GM12874 (cell line): Measurements from ENCODE around the gene SIRT5.

Experiments used
- TF ChIP-seq, protein P1 (sequence below): IDR thresholded peaks from 2 replicates; pipeline ENCODE4 v1.5.1; 2011; ENCODE audit warnings: low read depth, mild to moderate bottlenecking, control low read depth, low read length, moderate library complexity; ENCODE audit not compliant: insufficient read depth

The SIRT5 gene

DNA sequence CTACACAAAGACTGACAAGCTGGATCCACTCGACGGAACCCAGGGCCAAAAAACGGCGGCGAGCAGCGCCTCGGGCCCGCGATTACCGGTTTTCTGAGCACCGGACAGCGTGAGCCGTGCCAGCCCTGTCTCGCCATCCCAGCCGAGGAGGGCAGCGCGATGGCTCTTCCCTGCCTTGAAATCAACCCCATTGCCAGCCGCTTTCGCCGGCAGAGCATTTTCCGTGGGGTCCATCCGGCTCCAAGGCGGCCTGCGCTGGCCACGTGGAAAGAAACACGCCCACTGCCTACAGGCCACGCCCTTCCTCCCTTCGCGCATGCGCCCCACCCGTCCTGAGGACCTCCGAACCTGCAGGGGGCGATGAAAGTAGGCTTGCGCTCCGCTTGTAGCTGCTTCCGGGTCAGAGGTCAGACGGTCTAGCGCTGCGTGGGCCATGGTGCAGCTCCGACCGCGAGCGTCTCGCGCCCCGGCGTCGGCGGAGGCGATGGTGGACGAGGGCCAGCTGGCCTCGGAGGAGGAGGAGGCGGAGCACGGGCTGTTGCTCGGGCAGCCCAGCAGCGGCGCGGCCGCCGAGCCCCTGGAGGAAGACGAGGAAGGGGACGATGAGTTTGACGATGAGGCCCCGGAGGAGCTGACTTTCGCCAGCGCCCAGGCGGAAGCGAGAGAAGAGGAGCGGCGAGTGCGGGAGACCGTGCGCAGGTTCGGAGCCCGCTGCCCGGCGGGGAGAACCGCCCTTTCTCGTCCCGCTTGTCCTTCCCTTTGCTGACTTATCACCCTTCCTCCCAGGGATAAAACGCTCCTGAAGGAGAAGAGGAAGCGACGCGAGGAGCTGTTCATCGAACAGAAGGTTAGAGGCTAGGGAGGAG is 40.8 kb downstream of the SIRT5 start, which contains the start of gene NOL7:
NOL7 (plus strand) TSS at position 410 of the 866 bp plus-strand sequence; CDS start at position 434, 24 bp downstream.
- TF ChIP-seq, protein P1, sequence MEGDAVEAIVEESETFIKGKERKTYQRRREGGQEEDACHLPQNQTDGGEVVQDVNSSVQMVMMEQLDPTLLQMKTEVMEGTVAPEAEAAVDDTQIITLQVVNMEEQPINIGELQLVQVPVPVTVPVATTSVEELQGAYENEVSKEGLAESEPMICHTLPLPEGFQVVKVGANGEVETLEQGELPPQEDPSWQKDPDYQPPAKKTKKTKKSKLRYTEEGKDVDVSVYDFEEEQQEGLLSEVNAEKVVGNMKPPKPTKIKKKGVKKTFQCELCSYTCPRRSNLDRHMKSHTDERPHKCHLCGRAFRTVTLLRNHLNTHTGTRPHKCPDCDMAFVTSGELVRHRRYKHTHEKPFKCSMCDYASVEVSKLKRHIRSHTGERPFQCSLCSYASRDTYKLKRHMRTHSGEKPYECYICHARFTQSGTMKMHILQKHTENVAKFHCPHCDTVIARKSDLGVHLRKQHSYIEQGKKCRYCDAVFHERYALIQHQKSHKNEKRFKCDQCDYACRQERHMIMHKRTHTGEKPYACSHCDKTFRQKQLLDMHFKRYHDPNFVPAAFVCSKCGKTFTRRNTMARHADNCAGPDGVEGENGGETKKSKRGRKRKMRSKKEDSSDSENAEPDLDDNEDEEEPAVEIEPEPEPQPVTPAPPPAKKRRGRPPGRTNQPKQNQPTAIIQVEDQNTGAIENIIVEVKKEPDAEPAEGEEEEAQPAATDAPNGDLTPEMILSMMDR = peak; percentile 97

DNA sequence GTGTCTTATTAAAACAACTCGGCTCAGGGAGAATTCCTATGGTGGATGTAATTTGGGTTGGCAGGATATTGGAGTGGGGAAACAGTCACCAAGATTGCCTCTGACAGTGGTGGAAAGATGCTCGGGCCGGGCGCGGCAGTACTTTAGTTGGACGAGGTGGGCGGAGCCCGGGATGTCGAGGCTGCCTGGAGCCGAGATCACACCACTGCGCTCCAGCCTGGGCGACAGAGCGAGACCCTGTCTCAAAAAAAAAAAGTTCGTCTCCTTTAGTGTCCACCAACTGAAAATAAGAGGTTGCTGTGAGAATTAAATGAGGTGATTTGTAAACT is 41.4 kb downstream of the SIRT5 start:
- TF ChIP-seq, protein P1 = no peak

GRCh38 chr6:13617066-13617465 is 42.7 kb downstream of the SIRT5 start:
- TF ChIP-seq, protein P1 = no peak

GRCh38 chr6:13624871-13625288 is 50.5 kb downstream of the SIRT5 start:
- TF ChIP-seq, protein P1 = peak; percentile 56

GRCh38 chr6:13629459-13630116 is 55.2 kb downstream of the SIRT5 start:
- TF ChIP-seq, protein P1 = no peak

GRCh38 chr6:13630499-13630898 is 56.1 kb downstream of the SIRT5 start:
- TF ChIP-seq, protein P1 = no peak

DNA sequence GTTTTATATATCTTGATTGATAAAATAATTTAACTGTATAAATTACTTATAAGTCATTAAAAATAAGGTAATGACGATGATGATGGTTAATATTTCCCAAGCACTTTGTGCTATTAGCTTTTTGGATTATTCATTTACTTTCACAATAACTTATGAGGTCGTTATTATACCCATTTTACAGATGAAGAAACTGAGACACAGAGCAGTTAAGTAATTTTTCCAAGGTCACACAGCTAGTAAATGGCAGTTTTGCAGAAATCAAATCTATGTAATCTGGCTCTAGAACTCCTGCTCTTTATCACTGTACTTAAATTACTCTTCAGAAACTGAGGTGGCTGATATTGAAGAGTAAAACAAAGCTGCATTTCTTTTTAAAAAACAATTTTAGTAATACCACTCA is 58.9 kb downstream of the SIRT5 start:
- TF ChIP-seq, protein P1 = no peak
